Astrocyte of the spinal cord (primary cell): ENCODE measurements around the gene CCDC81.
"Not testable (repeated sequence)": the region's sequence is repeated elsewhere in the genome, so short reads cannot be mapped to it uniquely, and the experiment has no call there.

Experiments
- DNase-seq: peaks from one replicate; pipeline ENCODE4 v3.0.0; 2011; ENCODE audit warnings: low read depth, low spot score
- H3K4me3 ChIP-seq: 2 replicates; pipeline ENCODE4 v1.5.1; 2011; ENCODE audit warnings: low read depth, mild to moderate bottlenecking, low read length, moderate library complexity
- CTCF ChIP-seq: IDR thresholded peaks from 2 replicates; pipeline ENCODE4 v1.5.1; 2012; ENCODE audit warnings: low read depth, mild to moderate bottlenecking, low read length, inconsistent platforms
- in situ Hi-C: cut with HindIII; loops from 2 replicates; pipeline ENCODE4 v1.10.0; 2017; ENCODE audit warnings: low sequenced_read_pairs

Gene CCDC81

GRCh38 chr11:86374586-86374985, at the start of gene CCDC81:
CCDC81 (plus strand) TSS chr11:86374887; CDS start chr11:86375164, 277 bp downstream.
- H3K4me3 ChIP-seq, result peak within 1 kb of the TSS; percentile 34
- no peak for TF ChIP-seq CTCF
- in situ Hi-C loops, result no loop called here
- DNase-seq, result peak; percentile 18

- H3K4me3 ChIP-seq, result no peak overlapping the region
- no peak for TF ChIP-seq CTCF
- DNase-seq, result no peak
- in situ Hi-C loops, result no loop called here
Observed at GRCh38 chr11:86335131-86335767, 39.4 kb upstream of the CCDC81 start.

- no peak for DNase-seq
- no peak overlapping the region for H3K4me3 ChIP-seq
- no peak for TF ChIP-seq CTCF
- in situ Hi-C loops, result no loop called here
Observed at GRCh38 chr11:86337227-86337626, 37.5 kb upstream of the CCDC81 start.

- H3K4me3 ChIP-seq, result no peak overlapping the region
- no peak for DNase-seq
- TF ChIP-seq CTCF, result no peak
- in situ Hi-C loops, result no loop called here
Observed at GRCh38 chr11:86341382-86341781, 33.3 kb upstream of the CCDC81 start.

- no peak overlapping the region for H3K4me3 ChIP-seq
- TF ChIP-seq CTCF, result no peak
- no peak for DNase-seq
- in situ Hi-C loops, result no loop called here
Observed at GRCh38 chr11:86346513-86346912, 28.2 kb upstream of the CCDC81 start.

GRCh38 chr11:86355256-86355655, 19.4 kb upstream of the CCDC81 start:
- H3K4me3 ChIP-seq, result no peak overlapping the region
- no peak for TF ChIP-seq CTCF
- in situ Hi-C loops, result no loop called here
- no peak for DNase-seq

- H3K4me3 ChIP-seq, in situ Hi-C loops, DNase-seq: not testable (repeated sequence)
Observed at GRCh38 chr11:86357412-86357811, 17.3 kb upstream of the CCDC81 start.
